HL-60 (cell line): Measurements from ENCODE around the gene DOK7.
A peak's percentile ranks its signal among the peaks of the same experiment; 100 is the strongest.

Experiments
- DNase-seq, 2 experiments: peaks; one replicate each; pipeline ENCODE4 v3.0.0-alpha.2; 2010 to 2020; ENCODE audit warnings: low read depth in 1 of 2, low spot score in 1 of 2
- H3K27ac ChIP-seq: fragments of 250-450 bp; sonication (Bioruptor Pico); replicated peaks from 2 replicates; pipeline ENCODE4 v1.5.1; 2020; ENCODE audit warnings: mild to moderate bottlenecking, moderate library complexity
- H3K27me3 ChIP-seq: fragments of 250-450 bp; sonication (Bioruptor Pico); 2 replicates; pipeline ENCODE4 v1.5.1; 2021; ENCODE audit warnings: mild to moderate bottlenecking, moderate library complexity; ENCODE audit not compliant: insufficient read depth, poor library complexity, severe bottlenecking
- H3K4me3 ChIP-seq: replicated peaks from 2 replicates; pipeline ENCODE4 v1.5.1; 2011; ENCODE audit warnings: mild to moderate bottlenecking, control low read depth, low read length; ENCODE audit not compliant: insufficient read depth
- CTCF ChIP-seq: IDR thresholded peaks from one replicate; pipeline ENCODE4 v1.5.1; 2011; ENCODE audit warnings: low read length, control low read depth, inconsistent platforms; ENCODE audit not compliant: insufficient read depth
- GABPA ChIP-seq: IDR thresholded peaks from 2 replicates; pipeline ENCODE4 v1.6.1; 2012; ENCODE audit warnings: low read depth
- POLR2AphosphoS5 ChIP-seq: IDR thresholded peaks from 2 replicates; pipeline ENCODE4 v1.6.1; 2012; ENCODE audit warnings: low read depth
- REST ChIP-seq: IDR thresholded peaks from 2 replicates; pipeline ENCODE4 v1.6.1; 2012; ENCODE audit warnings: low read depth; ENCODE audit not compliant: insufficient replicate concordance
- SPI1 ChIP-seq: IDR thresholded peaks from 2 replicates; pipeline ENCODE4 v1.6.1; 2012; ENCODE audit warnings: low read depth, mild to moderate bottlenecking, borderline replicate concordance

Gene DOK7

GRCh38 chr4:3479358-3480101 lies 16.4 kb downstream of the DOK7 start:
- no peak for DNase-seq
- Histone ChIP-seq H3K4me3 (no peak overlapping the region), H3K27ac (no peak overlapping the region), H3K27me3 (peaks cover 22% of the 10 kb centered on the region)
- TF ChIP-seq POLR2AphosphoS5 (no peak), CTCF (no peak), GABPA (no peak), REST (no peak), SPI1 (no peak)

- Histone ChIP-seq H3K27me3 (peaks cover 31% of the 10 kb centered on the region), H3K27ac (no peak overlapping the region), H3K4me3 (no peak overlapping the region)
- peak; percentile 58 to 82 for DNase-seq
- TF ChIP-seq POLR2AphosphoS5 (no peak), GABPA (no peak), CTCF (peak; percentile 97)
Observed at GRCh38 chr4:3480528-3481112, 17.5 kb downstream of the DOK7 start.

- TF ChIP-seq GABPA = no peak
- no peak for TF ChIP-seq REST
- TF ChIP-seq CTCF = no peak
- no peak for TF ChIP-seq SPI1
- TF ChIP-seq POLR2AphosphoS5 = no peak
- DNase-seq = no peak
- no peak overlapping the region for H3K27ac ChIP-seq
- no peak overlapping the region for H3K4me3 ChIP-seq
- peaks cover 34% of the 10 kb centered on the region for H3K27me3 ChIP-seq
Observed at GRCh38 chr4:3481113-3481531, 18.0 kb downstream of the DOK7 start.
